A549 (cell line): ENCODE data around the gene NPBWR2.

ENCODE experiments used
- PBX3 ChIP-seq: IDR thresholded peaks from 2 replicates; pipeline ENCODE4 v1.6.1; 2012
- USF2 ChIP-seq: fragments of 450-650 bp; IDR thresholded peaks from 2 replicates; pipeline ENCODE4 v1.6.1; 2014; ENCODE audit warnings: antibody characterized with exemption
- TF ChIP-seq, protein P1 (sequence below): fragments of >200 bp; sonication (Bioruptor Twin); formaldehyde crosslinking; IDR thresholded peaks from 3 replicates; pipeline ENCODE4 v1.5.1; 2016

GRCh38 chr20:64150756-64151632 is 43.6 kb upstream of the NPBWR2 start:
- TF ChIP-seq PBX3: no peak
- TF ChIP-seq USF2: no peak
- TF ChIP-seq, protein P1, sequence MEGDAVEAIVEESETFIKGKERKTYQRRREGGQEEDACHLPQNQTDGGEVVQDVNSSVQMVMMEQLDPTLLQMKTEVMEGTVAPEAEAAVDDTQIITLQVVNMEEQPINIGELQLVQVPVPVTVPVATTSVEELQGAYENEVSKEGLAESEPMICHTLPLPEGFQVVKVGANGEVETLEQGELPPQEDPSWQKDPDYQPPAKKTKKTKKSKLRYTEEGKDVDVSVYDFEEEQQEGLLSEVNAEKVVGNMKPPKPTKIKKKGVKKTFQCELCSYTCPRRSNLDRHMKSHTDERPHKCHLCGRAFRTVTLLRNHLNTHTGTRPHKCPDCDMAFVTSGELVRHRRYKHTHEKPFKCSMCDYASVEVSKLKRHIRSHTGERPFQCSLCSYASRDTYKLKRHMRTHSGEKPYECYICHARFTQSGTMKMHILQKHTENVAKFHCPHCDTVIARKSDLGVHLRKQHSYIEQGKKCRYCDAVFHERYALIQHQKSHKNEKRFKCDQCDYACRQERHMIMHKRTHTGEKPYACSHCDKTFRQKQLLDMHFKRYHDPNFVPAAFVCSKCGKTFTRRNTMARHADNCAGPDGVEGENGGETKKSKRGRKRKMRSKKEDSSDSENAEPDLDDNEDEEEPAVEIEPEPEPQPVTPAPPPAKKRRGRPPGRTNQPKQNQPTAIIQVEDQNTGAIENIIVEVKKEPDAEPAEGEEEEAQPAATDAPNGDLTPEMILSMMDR: no peak
